Activated CD8-positive, alpha-beta memory T cell treated with anti-CD3 and anti-CD28 coated beads, Interleukin-2, amount 50 U/mL, for 1 hour (primary cell): ENCODE results near the gene ADGRA1.

Source experiments
- DNase-seq: peaks from one replicate; pipeline ENCODE4 v3.0.0-alpha.2; 2020; ENCODE audit errors: extremely low read depth

ADGRA1 gene

DNA sequence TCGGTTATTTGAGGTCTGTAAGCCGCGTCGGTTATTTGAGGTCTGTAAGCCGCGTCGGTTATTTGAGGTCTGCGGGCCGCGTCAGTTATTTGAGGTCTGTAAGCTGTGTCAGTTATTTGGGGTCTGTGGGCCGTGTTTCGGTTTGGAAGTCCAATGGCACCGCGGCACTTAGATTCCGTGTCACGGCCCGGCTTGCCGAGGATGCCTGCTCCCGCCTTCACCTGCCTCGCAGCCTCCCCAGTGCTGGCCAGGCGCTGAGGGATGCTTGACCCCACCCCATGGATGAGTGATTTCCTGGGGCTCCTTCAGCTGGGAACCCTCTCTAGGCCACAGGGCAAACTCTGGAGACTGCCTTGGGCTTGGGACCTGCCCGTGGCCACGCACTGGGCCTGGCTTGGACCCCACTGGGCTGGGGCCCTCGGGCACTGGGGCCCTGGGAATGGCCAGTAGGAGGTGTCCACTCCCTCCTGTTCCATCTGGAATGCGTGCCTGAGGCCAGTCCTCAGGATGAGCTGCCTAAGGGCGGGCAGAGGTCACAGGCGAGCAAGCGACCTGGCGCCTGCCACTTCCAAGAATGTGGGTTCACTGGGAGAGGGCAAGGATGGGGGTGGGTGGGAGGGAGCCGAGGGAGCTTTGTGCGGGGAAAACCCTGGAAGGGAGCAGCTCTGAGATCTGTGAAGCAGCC, 25.6 kb downstream of the ADGRA1 start:
- no peak for DNase-seq

DNA sequence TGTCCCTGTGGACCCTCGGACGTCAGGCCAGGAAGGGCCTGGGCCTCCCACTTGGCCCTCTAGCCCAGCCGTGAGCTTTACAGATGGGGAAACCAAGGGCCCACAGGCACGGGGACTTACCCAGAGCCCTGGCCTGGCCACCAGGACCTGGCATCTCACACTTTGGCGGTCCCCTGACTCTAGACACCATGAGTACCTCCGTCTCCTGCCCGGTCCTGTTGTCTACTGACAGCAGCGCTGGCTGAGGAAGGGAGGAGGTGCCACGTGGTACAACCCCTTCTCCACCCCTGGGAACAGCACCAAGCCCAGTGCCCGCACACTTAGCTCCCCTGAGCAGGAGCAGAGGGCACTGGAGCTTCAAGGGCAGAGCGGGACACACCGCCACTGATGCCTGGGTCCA, 26.1 kb downstream of the ADGRA1 start:
- DNase-seq, result no peak

GRCh38 chr10:133114251-133114650, 26.5 kb downstream of the ADGRA1 start:
- no peak for DNase-seq

DNA sequence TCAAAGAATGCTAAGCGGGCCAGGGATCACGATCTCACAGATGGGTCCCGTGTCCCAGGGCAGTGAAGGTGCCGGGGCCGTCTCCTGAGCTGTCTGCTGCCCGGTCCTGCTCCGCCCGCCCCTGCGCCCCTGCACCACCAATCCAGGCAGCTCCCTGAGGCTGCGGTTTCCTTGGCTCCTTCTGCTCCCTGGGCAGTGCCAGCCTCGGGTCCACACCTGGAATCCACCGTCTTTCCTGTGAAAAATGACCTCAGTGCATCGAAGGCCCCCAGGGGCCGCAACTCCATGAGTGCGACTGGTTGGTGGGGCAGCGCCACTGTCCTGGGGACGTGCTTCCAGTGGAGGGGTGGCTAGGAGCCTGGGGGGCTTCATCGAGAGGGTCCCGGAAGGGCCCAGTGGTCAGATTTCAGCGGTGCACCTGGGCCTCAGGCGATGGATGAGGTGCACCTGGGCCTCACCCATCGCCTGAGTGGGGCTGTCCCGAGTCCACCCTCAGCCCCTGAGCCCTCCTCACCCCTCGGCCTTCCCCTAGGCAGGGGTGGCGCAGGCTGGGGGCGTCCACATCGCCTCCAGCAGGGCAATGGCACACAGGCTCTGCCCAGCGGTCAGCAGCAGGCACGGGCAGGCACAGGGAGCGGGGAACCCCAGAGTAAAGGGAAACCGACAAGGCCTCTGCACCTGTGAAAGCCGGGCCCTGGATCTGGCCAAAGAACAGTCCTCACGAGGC, 27.2 kb downstream of the ADGRA1 start:
- no peak for DNase-seq

- DNase-seq, result no peak
Measured at GRCh38 chr10:133115453-133115842, 27.7 kb downstream of the ADGRA1 start.

DNA sequence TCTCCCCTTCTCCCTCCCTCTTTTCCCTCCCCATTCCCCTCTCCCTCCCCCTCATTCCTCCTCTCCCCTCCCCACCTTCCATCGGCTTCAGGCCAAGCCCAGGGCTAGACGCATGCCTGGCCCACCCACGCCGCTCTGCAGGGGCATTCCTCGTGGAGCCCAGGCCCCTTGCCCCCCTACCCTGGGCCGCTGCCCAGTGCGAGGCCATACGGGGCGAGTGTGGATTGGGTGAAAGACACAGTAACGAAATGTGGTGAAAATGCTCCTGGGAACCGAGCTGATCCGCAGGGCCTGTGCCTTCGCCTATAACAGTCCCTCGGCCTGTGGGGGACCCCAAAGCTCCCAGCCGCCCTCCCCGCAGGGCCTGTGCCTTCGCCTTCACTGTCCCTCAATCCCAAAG, 28.3 kb downstream of the ADGRA1 start:
- DNase-seq, result no peak

DNA sequence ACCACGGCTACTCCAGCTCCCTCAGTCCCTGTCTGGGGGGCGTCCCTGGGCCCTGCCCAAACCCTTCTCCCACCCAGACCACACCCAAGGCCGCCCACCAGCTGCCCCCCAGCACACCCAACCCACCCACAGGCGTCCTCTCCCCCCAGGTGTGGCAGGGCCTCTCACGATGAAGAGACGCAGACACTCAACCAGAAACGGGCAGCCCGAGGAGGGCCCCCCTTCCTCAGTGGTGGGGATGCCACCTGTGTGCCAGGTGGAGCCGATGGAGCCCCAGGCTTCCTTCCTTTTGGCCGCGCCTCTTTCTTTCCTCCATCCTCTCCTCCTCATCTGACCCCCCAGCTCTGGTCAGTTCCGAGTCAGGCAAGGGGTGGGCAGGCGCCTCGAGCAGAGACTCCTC, 28.7 kb downstream of the ADGRA1 start:
- no peak for DNase-seq

DNA sequence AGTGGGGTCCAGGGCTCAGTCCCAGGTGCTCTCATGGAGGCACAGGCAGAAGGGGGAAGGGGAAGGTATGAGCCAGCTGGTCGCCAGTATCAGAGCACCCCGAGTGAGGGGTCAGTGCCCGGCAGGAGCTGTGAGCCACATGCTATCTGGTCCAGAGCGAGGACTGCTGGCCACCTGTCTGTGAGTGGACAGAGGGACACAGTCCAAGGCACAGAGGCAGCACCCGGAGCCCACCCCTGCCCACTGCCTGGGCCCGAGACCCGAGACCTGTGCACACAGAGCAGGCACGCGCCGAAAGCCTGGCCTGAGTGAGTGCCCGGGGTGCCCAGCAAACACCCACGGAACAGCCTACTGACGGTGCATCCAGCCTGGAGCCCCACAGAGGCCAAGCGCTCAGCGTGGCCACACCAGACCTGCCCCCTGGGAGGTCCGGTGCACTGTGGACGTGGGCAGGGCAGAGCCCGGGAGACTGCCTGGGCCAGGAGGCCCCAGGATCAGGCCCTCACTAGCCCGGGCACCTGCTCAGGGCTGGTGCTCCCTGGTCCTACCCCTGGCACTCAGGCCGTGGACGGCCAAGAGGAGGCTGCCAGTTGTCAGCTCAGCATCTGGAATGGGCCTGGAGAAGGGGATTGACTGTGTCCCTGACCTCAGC, 29.4 kb downstream of the ADGRA1 start:
- DNase-seq, result no peak

DNA sequence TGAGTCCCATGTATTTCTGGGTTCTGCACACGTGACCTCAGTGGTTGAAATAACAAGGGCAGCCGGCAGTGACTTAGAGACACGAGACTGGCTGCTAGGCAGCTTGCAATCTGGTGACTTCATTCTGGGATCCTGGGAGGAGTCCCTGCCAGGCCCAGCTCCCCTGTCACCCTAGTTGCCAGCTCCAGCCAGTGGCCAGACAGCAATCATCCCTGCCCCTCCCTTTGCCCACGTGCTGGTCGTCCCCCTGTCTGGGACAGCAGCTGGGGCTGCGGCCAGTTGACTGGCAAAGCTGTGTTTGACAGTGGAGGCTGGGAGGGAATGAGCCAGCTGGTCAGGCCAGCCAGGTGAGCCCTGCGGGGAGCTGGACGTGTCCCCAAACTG, 30.0 kb downstream of the ADGRA1 start:
- DNase-seq, result no peak

- no peak for DNase-seq
Measured at GRCh38 chr10:133121479-133121878, 33.8 kb downstream of the ADGRA1 start.

DNA sequence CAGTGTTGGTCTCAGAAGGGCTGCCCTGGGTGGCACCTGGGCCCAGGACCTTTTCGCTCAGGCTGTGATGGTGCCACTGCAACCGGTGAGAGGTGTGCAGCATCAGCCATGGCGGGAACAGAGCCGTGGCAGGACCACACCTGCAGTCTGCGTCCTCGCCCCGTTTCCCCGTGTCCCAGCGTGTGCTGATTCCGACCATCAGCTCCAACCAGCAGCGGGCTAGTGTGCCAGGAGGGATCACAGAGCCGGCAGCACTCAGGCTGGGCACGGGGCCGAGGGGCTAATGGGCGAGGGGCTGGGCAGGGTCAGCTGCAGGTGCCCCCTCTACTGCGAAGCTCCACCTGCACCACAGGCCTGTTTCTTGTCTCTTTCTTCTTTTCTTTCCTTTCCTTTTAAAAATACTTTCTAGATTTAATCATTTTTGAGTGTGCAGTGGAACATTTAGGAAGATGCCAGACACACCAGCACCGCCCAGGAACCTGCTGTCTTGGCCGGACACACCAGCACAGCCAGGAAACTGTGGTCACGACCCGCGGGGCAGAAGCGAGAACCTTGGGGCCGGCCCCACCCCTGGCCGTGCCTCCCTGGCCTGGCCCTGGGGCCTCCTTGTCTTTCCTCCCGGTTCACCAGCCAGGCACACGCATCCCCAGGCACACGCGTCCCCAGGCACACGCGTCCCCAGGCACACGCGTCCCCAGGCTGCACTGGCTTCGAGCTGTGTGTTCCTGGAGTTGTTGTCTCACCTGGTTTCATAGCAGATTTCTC, 34.6 kb downstream of the ADGRA1 start:
- no peak for DNase-seq

DNA sequence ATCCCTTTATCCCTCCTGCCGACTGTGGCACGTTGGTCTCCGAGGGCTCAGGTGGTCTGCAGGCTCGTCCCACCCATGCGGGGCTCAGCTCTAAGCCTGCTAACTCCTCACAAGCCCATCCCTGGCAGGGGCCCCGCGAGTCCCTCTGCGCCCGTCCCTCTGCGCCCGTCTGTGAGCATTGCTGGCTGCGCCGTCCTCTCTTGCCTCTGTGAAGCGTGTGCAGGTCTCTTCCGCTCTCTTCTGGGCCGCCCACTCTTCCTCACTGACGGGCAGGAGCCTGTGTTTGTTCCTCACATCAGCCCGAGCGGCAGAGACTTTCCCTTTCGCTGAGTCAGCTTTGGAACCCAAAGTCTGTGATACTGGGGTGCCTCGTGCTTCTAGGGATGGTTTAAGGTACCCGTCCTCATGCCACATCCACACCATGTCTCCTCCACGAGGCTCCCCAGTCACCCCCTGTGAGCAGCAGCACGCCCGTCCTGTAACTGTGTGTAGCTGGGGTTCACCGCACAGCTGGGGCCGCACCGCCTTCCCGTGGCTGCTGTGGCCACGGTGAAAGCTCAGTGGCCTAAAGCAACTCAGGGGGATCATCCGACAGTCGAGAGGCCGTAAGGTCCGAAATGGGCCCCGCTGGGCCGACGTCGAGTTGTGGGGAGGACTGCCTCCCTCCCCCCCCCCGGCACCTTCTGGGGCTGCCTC, 35.5 kb downstream of the ADGRA1 start:
- DNase-seq, result no peak

DNA sequence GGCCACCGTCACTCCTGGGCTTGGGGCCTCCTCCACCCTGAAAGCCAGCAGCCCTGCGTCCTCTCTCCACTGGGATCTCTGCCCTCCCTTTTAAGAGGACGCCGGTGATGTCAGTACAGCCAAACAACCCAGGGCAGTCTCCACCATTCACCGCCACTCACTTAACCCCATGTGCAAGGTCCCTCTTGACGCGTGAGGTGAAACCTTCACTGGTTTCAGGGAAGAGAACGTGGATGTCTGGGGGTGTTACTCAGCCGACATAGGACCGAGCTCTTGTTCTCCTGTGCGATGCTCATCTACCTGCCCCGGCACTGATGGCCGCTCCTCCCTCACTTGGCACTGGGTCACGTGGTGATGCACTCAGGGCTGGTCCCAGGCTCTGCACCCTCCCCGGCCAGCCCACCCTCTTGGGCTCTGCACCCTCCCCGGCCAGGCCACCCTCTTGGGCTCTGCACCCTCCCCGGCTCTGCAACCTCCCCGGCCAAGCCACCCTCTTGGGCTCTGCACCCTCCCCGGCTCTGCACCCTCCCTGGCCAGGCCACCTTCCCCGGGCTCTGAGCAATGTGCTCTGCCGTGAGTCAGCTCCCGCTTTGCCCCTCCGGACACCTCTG, 36.1 kb downstream of the ADGRA1 start:
- no peak for DNase-seq

GRCh38 chr10:133124357-133125211, 36.9 kb downstream of the ADGRA1 start:
- no peak for DNase-seq

GRCh38 chr10:133125901-133126300, 38.2 kb downstream of the ADGRA1 start:
- DNase-seq, result no peak

DNA sequence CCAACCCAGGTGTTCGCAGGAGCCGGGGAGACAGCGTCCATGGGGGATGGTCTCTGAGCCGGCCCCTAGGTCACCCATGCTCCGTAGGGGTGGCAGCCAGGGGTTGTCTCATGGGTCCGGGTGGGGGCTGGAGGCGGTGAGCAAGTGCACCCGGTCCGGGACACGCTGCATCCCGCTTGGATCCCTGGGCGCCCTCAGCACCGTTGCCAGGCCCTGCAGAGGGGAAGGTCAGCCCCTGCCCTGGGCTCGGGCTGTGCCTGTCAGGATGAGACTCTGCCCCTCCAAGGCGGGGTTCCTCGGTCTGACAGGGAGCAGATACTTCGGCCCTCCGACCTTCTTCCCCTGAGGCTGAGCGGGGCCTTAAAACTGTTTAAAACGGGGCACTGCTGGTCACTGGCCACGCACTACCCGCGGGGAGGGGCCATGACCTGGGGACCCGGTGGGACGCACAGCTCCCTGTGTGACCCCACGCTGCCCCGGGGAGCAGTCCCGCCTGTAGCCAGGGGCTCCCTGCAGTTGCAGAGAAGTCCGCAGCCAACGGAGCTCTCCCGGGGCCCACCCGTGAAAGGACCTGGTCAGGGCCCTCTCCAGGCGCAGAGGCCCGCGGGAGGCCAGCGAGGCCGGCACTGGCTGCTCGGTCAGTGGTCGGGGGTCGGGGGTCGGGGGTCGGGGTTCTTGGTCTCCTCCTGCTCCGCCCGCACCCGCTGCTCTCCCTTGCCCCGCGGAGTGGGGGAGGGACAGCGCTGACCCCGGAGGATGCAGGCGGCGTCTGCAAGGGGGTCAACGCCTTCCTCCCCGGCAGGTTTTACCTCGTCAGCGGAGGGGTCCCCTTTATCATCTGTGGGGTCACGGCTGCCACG, 38.9 kb downstream of the ADGRA1 start:
- no peak for DNase-seq

DNA sequence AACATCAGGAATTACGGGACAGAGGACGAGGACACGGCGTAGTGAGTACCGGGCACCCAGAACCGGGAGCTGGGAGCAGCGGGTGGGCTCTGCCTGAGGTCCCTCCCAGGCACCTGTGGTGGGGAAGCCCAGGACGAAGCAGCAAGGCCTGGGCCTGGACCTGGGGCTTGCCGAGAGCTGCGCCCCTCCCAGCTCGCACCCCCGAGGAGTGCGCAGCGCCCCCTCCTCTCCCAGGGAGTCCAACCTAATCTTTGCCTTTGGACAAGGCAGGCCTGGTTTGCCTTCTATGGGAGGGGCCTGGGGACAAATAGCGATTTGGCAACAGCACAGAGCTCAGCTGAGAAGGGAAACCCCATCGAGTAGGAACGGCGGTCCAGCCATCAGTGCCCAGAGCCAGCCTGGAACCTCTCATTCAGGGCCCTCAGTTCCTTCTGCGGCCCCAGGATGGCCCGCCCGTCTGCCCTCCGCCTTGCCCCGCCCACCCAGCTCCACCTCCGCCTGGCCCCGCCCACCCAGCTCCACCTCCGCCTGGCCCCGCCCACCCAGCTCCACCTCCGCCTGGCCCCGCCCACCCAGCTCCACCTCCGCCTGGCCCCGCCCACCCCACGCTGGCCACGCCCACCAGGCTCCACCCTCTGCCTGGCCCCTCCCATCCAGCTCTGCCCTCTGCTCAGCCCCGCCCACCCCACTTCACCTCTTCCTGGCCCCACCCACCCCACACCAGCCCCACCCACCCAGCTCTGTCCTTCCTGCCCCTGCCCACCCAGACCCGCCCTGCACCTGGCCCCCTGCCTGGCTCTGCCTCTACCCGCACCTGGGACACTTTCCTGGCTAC, 39.8 kb downstream of the ADGRA1 start:
- no peak for DNase-seq
